HK-2 (cell line): Measurements from ENCODE around the gene TAGLN2.
"Not testable (repeated sequence)": the region's sequence is repeated elsewhere in the genome, so short reads cannot be mapped to it uniquely, and the experiment has no call there.

Source experiments
- DNase-seq: peaks from one replicate; pipeline ENCODE4 v3.0.0-alpha.2; 2018; ENCODE audit not compliant: unreplicated experiment

The TAGLN2 gene

DNA sequence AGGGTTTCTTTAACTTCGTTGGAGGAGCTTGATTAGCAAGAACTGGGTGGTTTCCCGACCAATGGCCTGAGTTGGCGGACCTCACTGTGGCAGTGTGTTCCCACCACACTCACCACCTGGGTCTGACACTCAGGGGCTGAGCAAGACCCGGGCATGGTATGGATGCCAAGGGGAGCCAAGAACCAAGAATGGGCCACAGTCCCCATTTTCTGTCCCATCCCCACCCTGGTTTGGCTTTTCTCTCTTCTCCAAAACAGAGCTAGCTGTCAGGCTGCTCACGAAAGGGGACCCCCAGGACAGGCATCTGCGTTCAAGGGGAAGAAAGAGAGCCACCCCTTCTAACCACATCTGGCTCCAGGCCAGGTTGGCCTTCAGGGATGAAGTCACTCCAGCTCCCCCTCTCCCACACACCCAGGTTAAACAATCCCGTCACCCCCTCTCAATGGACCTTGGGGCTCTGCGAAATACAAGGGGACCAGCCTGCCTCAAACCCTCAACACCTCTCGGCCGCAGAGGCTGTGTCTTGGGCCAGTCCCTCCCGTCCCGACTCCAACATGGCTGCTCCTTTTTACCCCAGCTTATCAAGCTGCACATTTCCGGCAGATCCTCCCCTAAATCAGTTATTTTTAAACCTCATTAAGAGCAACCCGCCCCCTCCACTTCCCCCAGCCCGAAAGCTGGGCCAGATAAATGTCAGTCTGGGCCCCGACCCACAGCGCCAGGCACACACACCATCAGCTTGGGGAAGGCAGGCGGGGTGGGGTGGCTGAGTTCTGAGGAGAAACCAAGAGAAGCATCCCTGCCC, 3.4 kb downstream of the TAGLN2 start:
- DNase-seq: no peak

DNA sequence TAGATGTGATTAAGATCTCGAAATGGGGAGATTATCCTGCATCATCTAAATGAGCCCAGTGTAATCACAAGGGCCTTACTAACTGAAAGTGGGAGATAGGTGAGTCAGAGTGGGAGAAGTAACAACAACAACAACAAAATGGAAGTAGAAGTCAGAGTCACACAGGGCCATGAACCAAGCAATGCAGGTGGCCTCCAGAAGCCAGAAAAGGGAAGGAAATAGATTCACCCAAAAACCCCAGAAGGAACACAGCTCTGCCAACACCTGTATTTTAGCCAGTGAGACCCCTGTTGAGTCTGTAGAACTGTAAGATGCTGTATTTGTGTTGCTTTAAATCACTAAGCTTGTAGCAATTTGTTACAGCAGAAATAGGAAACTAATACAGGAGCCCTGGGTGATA, 4.1 kb downstream of the TAGLN2 start:
- DNase-seq: no peak

DNA sequence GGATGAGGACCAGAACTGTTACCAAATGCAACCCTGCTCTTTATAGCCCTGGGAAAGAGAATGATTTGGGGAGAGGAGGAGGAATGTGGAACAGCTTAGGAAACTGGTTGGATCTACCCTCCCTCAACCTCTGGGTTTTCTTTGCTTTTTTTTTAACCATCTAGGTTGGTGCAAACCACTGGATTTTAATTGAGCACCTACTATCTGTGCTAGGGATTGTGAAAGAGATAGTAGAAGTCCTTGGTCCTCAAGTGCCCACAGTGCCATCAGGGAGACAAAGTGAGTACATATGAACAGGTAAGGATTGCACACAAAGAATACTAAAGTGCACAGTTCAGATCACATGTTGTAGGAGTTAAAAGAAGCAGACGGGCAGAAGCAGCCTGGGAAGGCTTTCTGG, 4.7 kb downstream of the TAGLN2 start:
- DNase-seq: no peak

DNA sequence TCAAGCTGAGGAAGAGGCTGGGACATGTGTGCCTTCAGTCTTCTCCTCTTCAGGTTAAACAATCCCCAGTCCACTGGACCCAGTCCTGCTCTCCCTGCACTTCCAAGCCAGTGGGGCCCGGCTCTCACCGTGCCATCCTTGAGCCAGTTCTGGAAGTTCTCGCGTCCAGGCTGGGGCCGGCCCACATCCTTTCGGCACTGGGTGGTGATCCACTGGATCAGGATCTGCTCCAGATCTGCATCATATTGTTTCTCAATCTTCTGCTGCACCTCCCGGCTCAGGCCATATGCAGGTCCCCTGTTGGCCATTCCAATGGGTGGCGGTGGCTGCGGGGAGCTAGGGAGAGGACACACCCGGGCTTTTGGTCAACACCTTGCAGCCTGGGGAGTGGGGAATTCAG, 5.1 kb downstream of the TAGLN2 start:
- no peak for DNase-seq

DNA sequence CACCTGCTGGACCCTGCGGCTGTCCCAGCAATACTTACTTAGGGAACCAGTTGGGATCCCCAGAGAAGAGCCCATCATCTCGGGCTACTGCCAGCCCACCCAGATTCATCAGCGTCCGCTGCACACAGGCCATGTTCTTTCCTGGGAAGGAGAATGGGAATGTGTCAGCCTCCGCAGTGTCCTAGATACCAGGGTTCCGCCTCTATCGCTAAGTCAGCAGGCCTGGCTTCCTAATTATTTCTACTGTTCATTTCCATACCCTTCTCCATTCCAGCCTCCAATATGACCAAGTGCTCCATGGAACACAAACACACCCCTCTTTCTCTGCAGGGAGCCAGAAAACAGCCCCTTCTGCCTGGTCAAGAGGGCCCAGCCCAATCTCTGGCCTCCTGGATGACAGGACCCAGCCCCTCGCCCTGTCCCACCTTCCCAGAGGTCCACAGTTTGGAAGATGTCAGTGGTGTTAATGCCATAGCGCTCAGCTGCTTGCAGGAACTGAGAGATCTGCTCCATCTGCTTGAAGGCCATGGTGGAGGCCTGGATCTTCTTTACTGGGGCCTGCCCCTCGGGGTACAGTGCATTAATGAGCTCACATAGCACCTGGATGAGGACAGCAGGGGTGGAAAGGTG, 6.0 kb downstream of the TAGLN2 start:
- DNase-seq: no peak

DNA sequence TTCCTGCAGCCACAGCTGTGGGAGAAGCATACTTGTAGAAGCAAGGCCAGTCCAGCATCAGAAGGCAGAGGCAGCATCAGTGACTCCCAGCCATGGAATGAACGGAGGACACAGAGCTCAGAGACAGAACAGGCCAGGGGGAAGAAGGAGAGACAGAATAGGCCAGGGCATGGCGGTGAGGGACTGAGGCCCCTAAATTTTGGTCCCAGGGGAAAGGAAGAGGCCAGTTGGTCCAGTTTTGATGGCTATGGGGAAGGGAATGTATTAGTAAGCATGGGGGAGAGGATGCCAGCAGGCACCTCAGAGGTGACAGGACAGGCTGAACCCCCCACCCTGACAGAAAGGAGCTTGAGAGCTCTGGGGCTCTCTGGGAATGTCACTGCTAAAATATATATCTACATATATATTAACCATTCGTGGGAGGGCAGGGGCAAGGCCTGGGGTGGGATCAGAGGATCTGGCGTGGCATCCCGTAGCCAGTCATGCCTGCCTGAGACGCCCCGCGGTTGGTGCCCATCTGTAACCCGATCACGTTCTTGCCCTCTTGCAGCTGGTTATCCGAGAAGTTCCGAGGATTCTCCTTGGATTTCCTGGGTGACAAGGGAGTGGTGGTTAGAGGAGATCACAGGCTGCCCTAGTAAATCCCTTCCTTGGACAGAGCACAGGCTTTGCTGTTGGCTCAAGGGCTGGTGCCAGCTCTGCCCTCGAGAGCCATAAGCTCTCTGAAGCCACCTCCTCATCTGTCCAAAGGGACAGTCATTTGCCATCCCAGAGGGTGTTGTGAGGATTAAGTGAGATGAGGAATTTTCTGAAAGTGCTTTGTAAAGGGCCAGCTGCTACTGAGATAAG, 6.7 kb downstream of the TAGLN2 start:
- no peak for DNase-seq

DNA sequence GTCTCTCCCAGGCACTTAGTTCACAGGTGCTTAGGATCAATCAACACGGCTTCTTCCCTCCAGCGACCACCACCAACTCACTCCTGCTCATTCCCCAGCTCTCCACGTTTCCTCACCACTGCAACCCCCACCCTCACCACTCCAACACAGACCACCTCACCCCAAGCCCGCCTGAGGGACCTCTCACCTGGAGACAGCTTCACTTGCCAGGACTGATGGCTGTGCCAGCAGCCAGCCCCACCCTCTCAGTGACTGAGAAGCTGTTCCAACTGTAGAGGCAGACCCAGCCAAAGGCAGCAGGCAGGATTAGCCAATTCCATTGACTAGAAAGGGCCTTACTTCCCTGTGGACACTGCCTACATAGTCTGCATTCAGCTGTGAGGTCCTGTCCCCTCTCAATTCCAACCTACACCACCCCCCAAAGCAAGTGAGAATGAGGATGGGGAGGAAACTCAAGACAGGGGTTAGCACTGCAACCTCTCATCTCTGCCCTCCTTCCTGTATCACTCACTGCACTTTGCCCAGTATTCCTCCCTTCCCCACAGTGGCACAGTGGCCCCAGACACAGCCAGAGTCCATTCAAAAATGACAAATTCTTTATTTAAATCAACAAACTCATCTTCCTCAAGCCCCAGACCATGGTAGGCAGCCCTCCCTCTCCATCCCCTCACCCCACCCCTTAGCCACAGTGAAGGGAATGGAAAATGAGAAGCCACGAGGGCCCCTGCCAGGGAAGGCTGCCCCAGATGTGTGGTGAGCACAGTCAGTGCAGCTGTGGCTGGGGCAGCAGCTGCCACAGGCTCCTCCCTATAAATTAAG, 7.6 kb downstream of the TAGLN2 start:
- DNase-seq: no peak

DNA sequence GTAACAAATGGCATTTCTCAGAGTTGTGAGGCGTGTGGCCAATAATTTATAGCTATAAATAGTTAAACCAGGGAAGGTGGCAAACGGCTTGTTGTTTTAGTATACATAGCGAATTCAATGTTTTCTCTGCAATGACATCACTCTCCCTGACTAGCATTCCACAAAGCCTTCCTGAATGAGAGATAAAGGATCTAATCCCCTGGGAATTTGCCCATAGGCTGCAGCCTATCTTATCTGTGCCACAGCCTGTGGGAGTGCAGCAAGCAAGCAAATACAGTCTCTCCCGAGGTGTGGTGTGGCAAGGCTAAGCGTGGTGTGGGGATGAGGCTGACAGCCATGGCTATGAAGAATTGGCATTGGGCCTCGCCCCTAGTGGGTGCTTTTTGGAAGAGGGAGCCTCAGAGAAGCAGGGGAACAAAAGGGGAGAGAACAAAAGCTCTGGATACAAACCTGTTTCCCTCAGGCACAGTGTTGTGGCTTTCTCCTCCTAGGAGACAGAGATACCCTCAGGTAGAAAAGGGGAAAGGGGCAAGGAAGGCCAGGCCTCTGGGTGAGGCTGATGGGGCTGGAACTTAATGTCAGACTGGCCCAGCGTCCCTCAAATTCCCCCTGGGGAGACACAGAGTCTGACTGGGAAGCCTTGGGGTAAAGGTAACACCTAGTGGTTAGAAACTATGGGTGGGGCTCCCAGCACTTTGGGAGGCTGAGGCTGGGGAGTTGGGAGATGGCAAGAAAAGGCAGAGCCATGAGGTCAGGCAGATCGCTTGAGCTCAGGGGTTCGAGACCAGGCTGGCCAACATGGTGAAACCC, 8.9 kb downstream of the TAGLN2 start:
- DNase-seq: peak; percentile 84

DNA sequence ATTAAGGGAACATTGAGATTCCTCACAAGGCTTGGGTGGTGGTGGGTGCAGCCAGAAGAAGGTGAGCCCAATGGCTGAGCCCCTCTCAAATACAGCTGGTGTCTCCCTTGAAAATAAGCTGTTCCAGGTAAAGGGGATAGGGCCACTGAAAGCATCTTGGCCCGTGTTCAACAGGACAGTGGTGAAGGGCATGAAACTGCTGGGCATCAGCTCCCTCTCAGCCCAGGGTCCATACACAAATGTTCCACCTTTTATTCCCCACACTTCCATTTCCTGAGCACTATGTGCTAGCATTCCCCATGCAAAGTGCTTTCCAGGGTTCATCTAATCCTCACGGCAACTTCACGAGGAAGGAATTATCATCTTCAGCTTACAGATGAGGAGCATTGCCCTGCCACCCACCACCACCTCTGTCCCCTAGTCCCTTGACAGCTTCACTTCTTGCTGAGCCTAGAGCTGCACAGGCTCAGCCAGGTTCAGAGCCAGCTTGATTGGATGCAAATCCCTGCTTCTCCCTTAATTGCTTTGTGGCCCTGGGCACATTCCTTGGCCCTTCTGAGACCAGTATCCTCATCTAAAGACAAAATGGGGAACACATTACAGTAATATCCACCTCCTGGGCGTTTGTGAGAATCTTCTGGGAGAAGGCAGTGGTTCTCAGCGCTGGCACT, 9.6 kb downstream of the TAGLN2 start:
- DNase-seq: no peak

DNA sequence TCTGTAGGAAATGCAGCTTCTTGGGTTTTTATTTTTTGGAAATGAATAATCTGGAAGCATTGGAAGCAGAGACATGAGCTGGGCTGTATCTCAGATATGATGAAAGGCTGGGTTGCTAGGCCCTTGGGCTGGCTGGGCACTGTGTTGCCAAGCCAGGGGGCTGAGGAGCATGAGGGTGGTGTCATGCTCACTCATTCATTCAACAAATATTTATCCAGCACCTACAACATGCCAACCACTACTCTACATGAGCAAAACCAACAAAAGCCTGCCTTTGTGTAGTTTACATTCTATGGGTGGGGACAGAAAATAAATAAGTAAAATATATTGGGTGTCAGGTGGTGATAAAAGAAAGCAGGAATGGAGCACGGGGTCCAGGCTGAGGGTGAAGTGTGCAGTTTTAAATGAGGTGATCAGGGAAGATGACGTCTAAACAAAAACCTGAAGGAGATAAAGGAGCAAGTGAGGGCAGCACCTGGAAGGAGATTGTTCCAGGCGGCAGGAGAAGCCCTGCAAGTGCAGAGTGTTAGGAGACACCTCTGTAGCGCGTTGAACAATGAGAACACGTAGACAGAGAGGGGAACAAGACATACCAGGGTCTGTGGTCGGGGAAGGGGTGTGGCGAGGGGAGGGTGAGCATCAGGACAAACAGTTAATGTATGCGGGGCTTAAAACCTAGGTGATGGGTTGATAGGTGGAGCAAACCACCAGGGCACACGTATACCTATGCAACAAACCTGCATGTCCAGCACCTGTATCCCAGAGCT, 10.9 kb downstream of the TAGLN2 start:
- no peak for DNase-seq

DNA sequence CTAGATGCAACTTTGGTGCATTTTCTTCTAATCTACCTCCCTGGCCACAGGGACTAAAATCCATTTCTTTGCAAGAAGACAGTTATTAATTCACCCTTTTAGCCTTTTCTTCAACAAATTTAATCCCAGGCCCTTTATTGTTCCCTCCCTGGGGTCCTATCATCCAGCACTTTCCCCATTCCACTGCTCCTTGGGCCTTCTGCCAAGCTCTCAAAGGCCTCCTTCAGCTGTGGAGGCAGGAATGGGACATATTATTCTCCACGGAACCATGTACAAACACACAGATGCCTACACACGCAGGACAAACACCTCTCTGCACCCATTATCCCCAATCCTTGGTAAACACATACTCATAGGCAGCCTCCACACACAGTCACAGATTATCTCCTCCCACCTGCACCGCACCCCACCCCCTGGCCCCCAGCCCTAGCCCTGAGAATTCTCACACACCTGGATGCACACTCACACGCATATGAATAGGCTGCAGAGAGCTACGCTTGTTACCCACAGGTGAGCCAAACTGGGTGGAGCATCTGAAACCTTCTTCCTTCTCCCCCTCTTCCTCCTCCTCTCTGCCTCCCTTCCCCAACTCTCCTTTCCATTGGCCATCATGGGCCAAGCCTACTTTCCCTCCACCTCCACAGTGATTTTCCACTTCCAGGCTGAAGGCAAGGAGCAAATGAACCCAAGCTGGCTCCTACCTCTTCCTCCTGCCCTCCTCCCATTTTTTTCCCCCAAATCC, 11.7 kb downstream of the TAGLN2 start:
- no peak for DNase-seq

DNA sequence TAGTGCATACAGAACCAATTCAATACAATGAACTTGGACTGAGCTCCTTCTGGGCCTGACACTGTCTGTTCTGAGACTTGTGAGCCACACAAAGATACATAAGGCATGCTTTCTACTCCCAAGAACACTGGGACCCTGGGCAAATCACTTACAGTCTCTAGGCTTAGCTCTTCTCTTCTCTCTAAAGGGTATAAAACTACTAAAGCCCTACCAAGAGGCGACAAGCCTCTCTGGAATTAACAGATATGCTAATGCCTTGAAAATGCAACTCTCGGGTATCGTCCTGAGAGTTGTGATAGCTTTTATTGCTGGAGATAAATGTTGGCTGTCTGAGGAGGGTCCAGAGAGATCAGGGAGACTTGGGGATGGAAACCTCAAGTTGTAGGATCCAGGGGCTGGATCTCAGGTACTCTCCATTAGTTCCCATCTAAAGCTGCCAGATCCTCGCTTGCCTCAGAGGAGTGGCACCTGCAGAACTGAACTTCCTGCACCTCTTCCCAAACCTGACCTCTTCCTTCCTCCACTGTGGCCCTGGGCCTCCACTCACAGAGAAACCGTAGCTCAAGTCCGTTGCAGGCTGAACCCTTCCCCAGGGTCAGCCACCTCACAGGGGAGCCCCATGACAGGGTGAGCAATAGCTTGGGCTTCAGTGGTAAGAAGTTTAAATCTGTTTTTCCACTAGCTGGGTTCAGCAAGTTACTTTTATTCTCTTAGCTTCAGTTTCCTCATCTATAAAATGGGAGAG, 13.8 kb downstream of the TAGLN2 start:
- no peak for DNase-seq

DNA sequence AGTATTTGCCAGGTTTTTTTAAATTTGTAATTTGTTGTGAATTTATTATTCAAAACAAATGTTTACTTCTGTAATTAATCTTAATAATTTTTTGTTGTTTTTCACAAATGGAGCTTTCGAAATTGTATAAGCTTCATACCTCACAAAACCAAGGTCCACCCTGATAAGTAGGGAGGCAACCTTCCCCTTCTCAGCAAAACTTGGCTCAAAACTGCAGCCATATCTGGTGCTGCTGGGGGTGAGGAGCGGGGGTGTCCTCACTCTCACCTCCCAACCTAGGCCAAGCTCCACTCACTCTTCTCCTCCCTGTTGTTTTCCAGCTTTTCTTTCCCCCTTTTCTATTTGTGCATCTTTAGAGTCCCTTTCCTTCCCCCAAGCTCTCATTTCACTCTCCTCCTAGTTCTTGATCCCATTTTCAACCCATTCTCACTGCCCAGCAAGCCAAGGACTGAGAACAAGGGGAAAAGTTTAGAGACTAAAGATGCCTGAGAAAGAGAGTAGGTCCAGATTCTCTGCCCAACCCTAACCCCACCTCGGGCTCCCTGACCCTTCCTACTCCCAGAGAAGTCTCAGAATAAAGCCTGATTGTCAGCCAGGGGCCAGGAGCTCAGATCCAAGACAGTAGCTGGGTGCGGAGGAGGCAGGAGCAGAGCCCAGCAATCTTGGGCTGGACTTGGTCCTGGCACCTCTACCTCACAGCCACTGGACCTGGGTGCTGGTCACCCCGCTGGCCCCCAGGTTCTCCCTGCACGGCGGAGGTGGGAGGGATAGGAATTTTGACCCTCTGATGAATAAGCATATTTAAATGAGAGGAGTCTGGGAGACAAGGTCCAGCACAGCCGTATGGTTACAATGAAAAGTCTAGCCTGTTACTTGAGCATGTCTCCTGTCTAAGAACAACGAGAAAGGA, 17.0 kb downstream of the TAGLN2 start:
- no peak for DNase-seq

DNA sequence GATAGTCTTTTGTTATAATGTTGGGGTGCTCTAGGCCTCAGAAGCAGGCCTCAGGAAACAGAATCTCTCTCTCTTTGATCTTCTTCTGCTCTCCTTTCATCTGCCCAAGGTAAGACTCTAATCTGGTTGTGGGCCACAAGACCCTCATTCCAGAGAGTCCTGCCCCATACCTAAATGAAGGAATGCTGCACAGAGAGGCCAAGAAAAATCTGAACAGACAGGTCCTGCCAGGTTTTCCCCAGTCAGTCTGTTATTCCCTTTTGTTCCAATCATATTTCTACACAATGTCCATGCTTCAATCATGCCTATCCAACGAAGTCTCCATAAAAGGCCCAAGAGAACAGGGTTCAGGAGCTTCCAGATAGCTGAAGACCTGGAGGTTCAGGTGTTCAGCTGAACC, 18.3 kb downstream of the TAGLN2 start:
- no peak for DNase-seq

DNA sequence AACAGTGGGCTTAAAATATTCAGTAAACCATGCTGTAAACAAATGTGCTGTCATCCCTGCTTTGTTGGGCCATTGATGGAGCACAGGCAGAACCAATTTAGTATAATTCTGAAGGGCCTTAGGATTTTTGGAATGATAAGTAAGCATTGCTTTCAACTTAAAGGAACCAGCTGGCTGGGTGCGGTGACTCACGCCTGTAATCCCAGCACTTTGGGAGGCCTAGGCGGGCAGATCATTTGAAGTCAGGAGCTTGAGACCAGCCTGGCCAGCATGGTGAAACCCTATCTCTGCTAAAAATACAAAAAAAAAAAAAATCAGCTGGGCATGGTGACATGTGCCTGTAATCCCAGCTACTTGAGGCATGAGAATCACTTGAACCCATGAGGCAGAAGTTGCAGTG, 21.3 kb downstream of the TAGLN2 start:
- not testable (repeated sequence) for DNase-seq

DNA sequence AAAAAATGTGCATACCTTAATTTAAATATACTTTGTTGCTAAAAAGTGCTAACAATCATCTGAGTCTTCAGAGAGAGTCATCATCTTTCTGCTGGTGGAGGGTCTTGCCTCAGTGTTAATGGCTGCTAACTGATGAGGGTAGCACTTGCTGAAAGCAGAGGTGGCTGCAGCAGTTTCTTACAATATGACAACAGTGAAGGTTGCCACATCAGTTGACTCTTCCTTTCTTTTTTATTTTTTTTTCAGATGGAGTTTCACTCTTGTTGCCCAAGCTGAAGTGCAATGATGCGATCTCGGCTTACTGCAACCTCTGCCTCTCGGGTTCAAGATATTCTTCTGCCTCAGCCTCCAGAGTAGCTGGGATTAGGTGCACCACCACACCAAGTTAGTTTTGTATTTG, 22.8 kb downstream of the TAGLN2 start:
- DNase-seq: no peak

DNA sequence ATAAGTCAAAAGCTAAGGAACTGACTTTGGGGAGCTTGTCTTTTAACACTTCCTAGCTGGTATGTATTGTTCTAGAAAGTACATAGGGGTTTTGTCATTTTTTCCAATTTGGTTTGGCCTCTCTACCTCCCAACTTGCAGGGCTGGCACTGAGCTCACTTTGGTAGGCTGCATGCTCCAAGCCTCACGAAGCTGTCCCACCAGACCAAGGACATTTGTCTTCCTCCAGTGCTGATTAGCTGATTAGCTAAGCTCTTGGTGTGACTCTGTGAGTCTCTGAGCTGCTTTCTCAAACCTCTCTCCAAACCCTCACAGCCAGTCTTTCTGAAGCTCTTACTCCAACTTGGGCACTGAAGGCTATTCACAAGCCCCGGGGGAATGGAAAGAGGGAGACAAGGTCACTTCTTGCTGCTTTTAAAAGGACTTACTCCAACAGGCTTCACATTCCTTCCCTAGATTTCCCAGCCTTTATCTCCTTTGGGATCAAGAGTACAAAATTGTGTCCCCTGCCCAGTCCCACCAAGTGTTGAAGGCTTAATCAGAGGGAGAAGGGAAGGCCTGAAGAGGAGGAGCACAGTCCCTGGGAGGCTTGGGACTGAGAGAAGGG, 24.4 kb downstream of the TAGLN2 start:
- no peak for DNase-seq
